PC-9 (cell line): ENCODE data around the gene DLG2. TPM values are rescaled to one million over a fixed set of nuclear protein-coding genes. Genes with fewer than 3 reads are reported as not detected.

Experiments
- BruUV-seq: library from RNA; stranded (reverse); fragments of 400-500 nt; replicated peaks from 2 replicates; lab custom pipeline; 2021; lab: Mats Ljungman, UMichigan
- CTCF ChIA-PET: fragments of 300-600 bp; sonication (Branson Sonifier 250); formaldehyde crosslinking; loops from one replicate; lab custom pipeline; 2022; ENCODE audit warnings: antibody characterized with exemption; lab: Charles Lee
- POLR2A ChIA-PET: fragments of 300-600 bp; sonication (Branson Sonifier 250); formaldehyde crosslinking; loops from one replicate; lab custom pipeline; 2022; ENCODE audit warnings: antibody characterized with exemption; ENCODE audit not compliant: unreplicated experiment; lab: Charles Lee
- DNase-seq, 2 experiments: peaks; one replicate each; pipeline versions ENCODE4 v3.0.0 to v3.0.0-alpha.2; 2015 to 2022; ENCODE audit warnings: mixed read lengths in 1 of 2
- H2AFZ ChIP-seq: fragments of 200-600 bp; sonication (generic); 2 replicates; pipeline ENCODE4 v1.8.1; 2017; ENCODE audit warnings: antibody characterized with exemption
- H3F3A ChIP-seq: fragments of 200-600 bp; sonication (generic); 2 replicates; pipeline ENCODE4 v1.8.1; 2017; ENCODE audit warnings: antibody characterized with exemption, mild to moderate bottlenecking, low read depth; ENCODE audit not compliant: insufficient read depth
- H3K27ac ChIP-seq: fragments of 200-600 bp; sonication (generic); 2 replicates; pipeline ENCODE4 v1.6.1; 2016; ENCODE audit warnings: mixed run types
- H3K27me3 ChIP-seq: fragments of 200-600 bp; sonication (generic); 2 replicates; pipeline ENCODE4 v1.6.1; 2016; ENCODE audit warnings: low read depth, mixed run types; ENCODE audit not compliant: insufficient read depth
- H3K36me3 ChIP-seq: fragments of 200-600 bp; sonication (generic); 2 replicates; pipeline ENCODE4 v1.6.1; 2016; ENCODE audit warnings: low read depth, mixed run types
- H3K4me1 ChIP-seq: fragments of 200-600 bp; sonication (generic); replicated peaks from 2 replicates; pipeline ENCODE4 v1.6.1; 2016; ENCODE audit warnings: mixed run types; ENCODE audit not compliant: insufficient read depth
- H3K4me2 ChIP-seq: fragments of 200-600 bp; sonication (generic); 2 replicates; pipeline ENCODE4 v1.6.1; 2017; ENCODE audit warnings: mixed run types
- H3K4me3 ChIP-seq: fragments of 200-600 bp; sonication (generic); 2 replicates; pipeline ENCODE4 v1.6.1; 2016; ENCODE audit warnings: mixed run types
- H3K79me2 ChIP-seq: fragments of 200-600 bp; sonication (generic); 2 replicates; pipeline ENCODE4 v1.6.1; 2017; ENCODE audit warnings: low read depth, mixed run types
- H3K9me2 ChIP-seq: fragments of 200-600 bp; sonication (generic); 2 replicates; pipeline ENCODE4 v1.8.1; 2017; ENCODE audit warnings: mild to moderate bottlenecking; ENCODE audit not compliant: insufficient read depth
- H3K9me3 ChIP-seq: fragments of 200-600 bp; sonication (generic); 2 replicates; pipeline ENCODE4 v1.8.1; 2016; ENCODE audit warnings: low read depth; ENCODE audit not compliant: insufficient read depth
- H4K20me1 ChIP-seq: fragments of 200-600 bp; sonication (generic); 2 replicates; pipeline ENCODE4 v1.8.1; 2017; ENCODE audit not compliant: insufficient read depth
- CTCF ChIP-seq: fragments of 200-600 bp; sonication (generic); conservative IDR thresholded peaks from 2 replicates; pipeline ENCODE4 v1.6.1; 2017; ENCODE audit warnings: mixed run types, antibody characterized with exemption, mild to moderate bottlenecking, moderate library complexity
- EZH2 ChIP-seq: fragments of 200-600 bp; sonication (generic); IDR thresholded peaks from 2 replicates; pipeline ENCODE4 v1.8.0; 2017; ENCODE audit warnings: antibody characterized with exemption, low read depth
- intact Hi-C: fragments of 100-400 bp; cut with micrococcal nuclease; formaldehyde crosslinking; loops from one replicate; pipeline ENCODE4 v1.10.0; 2022; ENCODE audit not compliant: unreplicated experiment
- total RNA-seq: library from RNA; stranded (reverse); gene quantifications from 2 replicates; pipeline ENCODE4 v1.2.3, GENCODE V29; 2021

Gene DLG2
- total RNA-seq, 1 experiment from 2014 or later = 6.4 TPM

- CTCF ChIA-PET = no interaction called here
- H3K4me2 ChIP-seq = no peak overlapping the region
- POLR2A ChIA-PET = interaction anchor here (0.7 kb wide), 1 partner anchor 497 kb away, joined by 5 read pairs; no protein-coding TSS in a partner anchor
- H3K27ac ChIP-seq = no peak overlapping the region
- DNase-seq = no peak
- H3K4me3 ChIP-seq = no peak overlapping the region
- no peaks in the 10 kb centered on the region for H3K9me3 ChIP-seq
- no peaks in the 10 kb centered on the region for H3K4me1 ChIP-seq
- BruUV-seq = no TSS peak
- no peaks in the 10 kb centered on the region for H3K9me2 ChIP-seq
- no peaks in the 10 kb centered on the region for H4K20me1 ChIP-seq
- H3F3A ChIP-seq = no peaks in the 10 kb centered on the region
- intact Hi-C loops = no loop called here
- no peak overlapping the region for H2AFZ ChIP-seq
- TF ChIP-seq EZH2 (no peak), CTCF (no peak)
- no peaks in the 10 kb centered on the region for H3K27me3 ChIP-seq
- no peaks in the 10 kb centered on the region for H3K79me2 ChIP-seq
- no peaks in the 10 kb centered on the region for H3K36me3 ChIP-seq
Observed at GRCh38 chr11:83948200-83948599, 1678.9 kb downstream of the DLG2 start.

- Histone ChIP-seq H3K9me3 (no peaks in the 10 kb centered on the region), H2AFZ (no peak overlapping the region), H3K27me3 (no peaks in the 10 kb centered on the region), H3K4me3 (no peak overlapping the region), H3K4me1 (no peaks in the 10 kb centered on the region), H3F3A (no peaks in the 10 kb centered on the region), H3K79me2 (no peaks in the 10 kb centered on the region), H3K36me3 (no peaks in the 10 kb centered on the region), H4K20me1 (no peaks in the 10 kb centered on the region), H3K9me2 (no peaks in the 10 kb centered on the region), H3K27ac (no peak overlapping the region), H3K4me2 (no peak overlapping the region)
- no TSS peak for BruUV-seq
- no peak for DNase-seq
- ChIA-PET CTCF (no interaction called here), POLR2A (no interaction called here)
- no peak for TF ChIP-seq EZH2
- no peak for TF ChIP-seq CTCF
- intact Hi-C loops = no loop called here
Observed at GRCh38 chr11:83945976-83946375, 1681.2 kb downstream of the DLG2 start.

GRCh38 chr11:83941050-83941449 lies 1686.1 kb downstream of the DLG2 start:
- Histone ChIP-seq H3K9me3 (no peaks in the 10 kb centered on the region), H3K4me3 (no peak overlapping the region), H3K27me3 (no peaks in the 10 kb centered on the region), H3K4me2 (no peak overlapping the region), H2AFZ (no peak overlapping the region), H3K4me1 (no peaks in the 10 kb centered on the region), H3F3A (no peaks in the 10 kb centered on the region), H3K36me3 (no peaks in the 10 kb centered on the region), H3K9me2 (no peaks in the 10 kb centered on the region), H4K20me1 (no peaks in the 10 kb centered on the region), H3K79me2 (no peaks in the 10 kb centered on the region), H3K27ac (no peak overlapping the region)
- DNase-seq = no peak
- POLR2A ChIA-PET = no interaction called here
- intact Hi-C loops = no loop called here
- BruUV-seq = no TSS peak
- CTCF ChIA-PET = no interaction called here
- TF ChIP-seq EZH2 (no peak), CTCF (no peak)
